Small intestine (tissue), 7 donors: ENCODE results near the gene SOD2. TPM values are rescaled to one million over a fixed set of nuclear protein-coding genes. Genes with fewer than 3 reads are reported as not detected.
"Not testable (repeated sequence)": the region's sequence is repeated elsewhere in the genome, so short reads cannot be mapped to it uniquely, and the experiment has no call there.

Source experiments
- DNase-seq, 2 donors: peaks; one replicate each; pipeline versions ENCODE4 v3.0.0 to v3.0.0-alpha.2; 2013
- FAIRE-seq: peaks from 2 replicates; lab custom pipeline; 2012; peaks lifted over from hg19 to GRCh38; lab: Jason Lieb, UNC
- H3K27ac ChIP-seq, 3 donors: one replicate each; pipeline ENCODE4 v1.5.1; 2013; ENCODE audit warnings: low read length in 2 of 3, mild to moderate bottlenecking in 2 of 3, control low read depth in 1 of 3, inconsistent platforms in 1 of 3, low read depth in 1 of 3, moderate library complexity in 1 of 3
- H3K27me3 ChIP-seq, 3 donors: one replicate each; pipeline ENCODE4 v1.6.1; 2013; ENCODE audit warnings: low read length in 3 of 3, inconsistent platforms in 1 of 3; ENCODE audit not compliant: control insufficient read depth in 3 of 3, insufficient read depth in 3 of 3
- H3K36me3 ChIP-seq, 3 donors: one replicate each; pipeline ENCODE4 v1.6.1; 2013; ENCODE audit warnings: low read length in 3 of 3, inconsistent platforms in 1 of 3, low read depth in 1 of 3, mild to moderate bottlenecking in 1 of 3, moderate library complexity in 1 of 3; ENCODE audit not compliant: control insufficient read depth in 3 of 3, insufficient read depth in 2 of 3
- H3K4me1 ChIP-seq, 3 donors: one replicate each; pipeline ENCODE4 v1.6.1; 2013; ENCODE audit warnings: low read length in 2 of 3, inconsistent platforms in 1 of 3, low read depth in 1 of 3, mild to moderate bottlenecking in 1 of 3, moderate library complexity in 1 of 3; ENCODE audit not compliant: control insufficient read depth in 3 of 3, insufficient read depth in 2 of 3
- H3K4me3 ChIP-seq, 3 donors: one replicate each; pipeline ENCODE4 v1.5.1; 2013; ENCODE audit warnings: low read length in 3 of 3, control low read depth in 1 of 3, inconsistent platforms in 1 of 3, low read depth in 1 of 3, mild to moderate bottlenecking in 1 of 3, moderate library complexity in 1 of 3
- H3K9me3 ChIP-seq, 2 donors: one replicate each; pipeline ENCODE4 v1.6.1; 2013; ENCODE audit warnings: low read depth in 1 of 2, low read length in 1 of 2; ENCODE audit not compliant: control insufficient read depth in 2 of 2, insufficient read depth in 1 of 2
- WGBS, 3 donors: extraction: QIAGEN DNeasy Blood & Tissue Kit; methylation state at CpG; one replicate each; pipeline ENCODE4 v1.1.7; 2013; 5-methylcytosine and 5-hydroxymethylcytosine counted together
- polyA plus RNA-seq, 4 donors: library from polyadenylated mRNA; stranded (reverse) in 3 of 4; unstranded in 1 of 4; fragments of 200-250 nt in 3 of 4; fragments of 120-200 nt in 1 of 4; gene quantifications; one replicate each; pipeline versions ENCODE4 v1.2.1 to v1.2.3, GENCODE V29; 2013
- donor health status: healthy with polysubstance abuse.
- donor health status: control.
- donor health status: control.
- donor health status: Bipolar disorder and iron deficiency.
- donor health status: healthy.

Gene SOD2
- polyA plus RNA-seq, 4 donors = 81.6 to 250 (median 140) TPM

- DNase-seq = no peak
- no peaks in the 10 kb centered on the region for H3K9me3 ChIP-seq
- 54 to 69% (median 64%) methylated on average over 5 of the region's 5 CpGs for WGBS, 3 donors
- peaks cover 12 to 28% (median 13%) of the 10 kb centered on the region in 3 donors for H3K36me3 ChIP-seq
- H3K27ac ChIP-seq = no peak overlapping the region
- H3K4me1 ChIP-seq = no peaks in the 10 kb centered on the region
- no peaks in the 10 kb centered on the region for H3K27me3 ChIP-seq
- FAIRE-seq = no peak
- H3K4me3 ChIP-seq = no peak overlapping the region
These were observed 13.7 kb downstream of the SOD2 start for GRCh38 chr6:159679091-159680077.

DNA sequence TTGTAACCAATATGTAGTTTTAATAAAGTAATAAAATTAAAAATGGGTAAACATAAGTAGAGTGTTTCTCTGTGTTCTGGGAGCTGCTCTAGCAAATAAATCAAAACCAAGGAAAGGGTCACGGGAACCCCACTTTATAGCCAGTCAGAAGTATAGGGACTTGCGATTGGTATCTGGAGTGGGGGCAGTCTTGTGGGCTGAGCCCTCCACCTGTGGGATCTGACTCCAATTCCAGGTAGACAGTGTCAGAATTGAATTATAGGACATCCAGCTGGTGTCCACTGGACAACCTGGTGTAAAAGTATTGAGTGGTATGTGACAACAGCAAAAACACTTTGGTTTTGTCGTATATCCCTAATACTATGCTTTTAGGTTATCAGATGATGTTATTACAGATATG is 14.5 kb downstream of the SOD2 start:
- Histone ChIP-seq H3K36me3 (peaks cover 7 to 22% (median 9%) of the 10 kb centered on the region in 3 donors), H3K4me1 (no peaks in the 10 kb centered on the region), H3K27ac (no peak overlapping the region), H3K9me3 (no peaks in the 10 kb centered on the region), H3K4me3 (no peak overlapping the region), H3K27me3 (no peaks in the 10 kb centered on the region)
- FAIRE-seq (no peak), DNase-seq (no peak)
- 92 to 97% (median 94%) methylated on average over 3 of the region's 3 CpGs for WGBS, 3 donors

- WGBS, 3 donors = 96 to 97% (median 96%) methylated on average over 5 of the region's 5 CpGs
- peaks cover 6 to 15% (median 7%) of the 10 kb centered on the region in 3 donors for H3K36me3 ChIP-seq
- FAIRE-seq (no peak), DNase-seq (no peak)
- no peaks in the 10 kb centered on the region for H3K9me3 ChIP-seq
- H3K27ac ChIP-seq = no peak overlapping the region
- no peaks in the 10 kb centered on the region for H3K27me3 ChIP-seq
- no peaks in the 10 kb centered on the region for H3K4me1 ChIP-seq
- H3K4me3 ChIP-seq = no peak overlapping the region
These were observed 15.4 kb downstream of the SOD2 start for GRCh38 chr6:159677506-159678165.

DNA sequence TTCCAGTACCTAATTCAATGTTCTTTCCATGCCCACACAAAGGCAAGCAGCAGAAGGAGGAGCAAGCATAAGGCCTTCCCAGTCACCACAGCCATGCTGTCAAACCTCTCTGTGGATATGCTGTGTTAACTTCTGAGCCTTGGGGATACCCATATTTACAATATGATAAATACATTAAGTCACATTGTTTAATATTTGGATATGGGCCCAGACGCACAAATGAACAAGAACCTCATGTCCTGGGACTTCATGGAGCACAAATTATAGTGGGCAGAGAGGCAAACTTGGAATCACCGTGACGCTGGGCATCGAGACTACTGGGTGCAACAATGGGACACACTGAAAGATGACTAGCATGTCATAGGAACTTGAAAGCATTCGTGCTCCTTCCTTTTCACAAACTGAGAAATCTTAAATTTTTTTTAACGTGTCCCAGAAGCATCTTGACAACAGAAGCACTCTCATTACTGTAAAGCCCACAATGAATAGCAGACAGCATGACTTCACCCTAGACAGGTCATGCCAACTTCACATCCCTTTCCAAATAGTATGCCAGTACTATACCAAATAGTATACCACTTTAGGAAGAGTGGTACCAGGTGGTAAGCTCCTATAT is 16.0 kb downstream of the SOD2 start:
- WGBS, 3 donors = 73 to 90% (median 84%) methylated on average over 6 of the region's 6 CpGs
- FAIRE-seq (no peak), DNase-seq (no peak)
- no peaks in the 10 kb centered on the region for H3K27me3 ChIP-seq
- H3K27ac ChIP-seq = no peak overlapping the region
- no peaks in the 10 kb centered on the region for H3K9me3 ChIP-seq
- H3K36me3 ChIP-seq = peaks cover 6 to 15% (median 7%) of the 10 kb centered on the region in 3 donors
- no peaks in the 10 kb centered on the region for H3K4me1 ChIP-seq
- H3K4me3 ChIP-seq = no peak overlapping the region

GRCh38 chr6:159676236-159676635 is 16.8 kb downstream of the SOD2 start:
- H3K27me3 ChIP-seq, H3K4me1 ChIP-seq, H3K4me3 ChIP-seq, DNase-seq, FAIRE-seq, H3K9me3 ChIP-seq, H3K27ac ChIP-seq: not testable (repeated sequence)
- WGBS, 3 donors = 83 to 94% (median 90%) methylated on average over 4 of the region's 4 CpGs
- peaks cover 2 to 10% (median 7%) of the 10 kb centered on the region in 3 donors for H3K36me3 ChIP-seq

GRCh38 chr6:159665868-159666635 is 27.0 kb downstream of the SOD2 start:
- WGBS, 3 donors = 89 to 97% (median 91%) methylated on average over 7 of the region's 7 CpGs
- no peaks in the 10 kb centered on the region for H3K4me1 ChIP-seq
- no peak for FAIRE-seq

DNA sequence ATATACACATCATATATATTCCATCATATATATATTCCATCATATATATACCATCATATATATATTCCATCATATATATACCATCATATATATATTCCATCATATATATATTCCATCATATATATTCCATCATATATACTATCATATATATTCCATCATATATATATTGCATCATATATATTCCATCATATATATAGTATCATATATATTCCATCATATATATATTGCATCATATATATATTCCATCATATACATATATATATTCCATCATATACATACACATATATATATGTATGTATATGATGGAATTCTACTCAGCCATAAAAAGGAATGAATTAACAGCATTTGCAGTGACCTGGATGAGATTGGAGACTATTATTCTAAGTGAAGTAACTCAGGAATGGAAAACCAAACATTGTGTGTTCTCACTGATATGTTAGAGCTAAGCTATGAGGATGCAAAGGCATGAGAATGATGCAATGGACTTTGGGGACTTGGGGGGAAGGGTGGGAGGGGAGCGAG is 29.6 kb downstream of the SOD2 start:
- DNase-seq, H3K9me3 ChIP-seq, H3K36me3 ChIP-seq, H3K4me3 ChIP-seq, H3K27me3 ChIP-seq, H3K27ac ChIP-seq, H3K4me1 ChIP-seq: not testable (repeated sequence)
- 93 to 100% (median 100%) methylated on average over 1 of the region's 1 CpG for WGBS, 3 donors
- peak; percentile 68 for FAIRE-seq

More at GRCh38 chr6:159665868-159666635, 27.0 kb downstream of the SOD2 start:
- peaks cover 0 to 6% (median 5%) of the 10 kb centered on the region in 3 donors for H3K36me3 ChIP-seq
- H3K27me3 ChIP-seq = no peaks in the 10 kb centered on the region
- no peak for DNase-seq
- no peak overlapping the region for H3K4me3 ChIP-seq
- H3K27ac ChIP-seq = no peak overlapping the region
- H3K9me3 ChIP-seq = peaks cover 0 to 14% of the 10 kb centered on the region in 2 donors
